Measurements from ENCODE around the gene ERCC8. TPM values are rescaled to one million over a fixed set of nuclear protein-coding genes. Genes with fewer than 3 reads are reported as not detected.
A peak's percentile ranks its signal among the peaks of the same experiment; 100 is the strongest.
"Not testable (repeated sequence)": the region's sequence is repeated elsewhere in the genome, so short reads cannot be mapped to it uniquely, and the experiment has no call there.

Gene ERCC8
- 9.2 and 12.0 TPM in 2 replicates for total RNA-seq (2014; rRNA removed; shearing (Covaris generic))
- polyA plus RNA-seq (2015; cell fraction: cytosol; rRNA removed) = 11.4 TPM in 2 replicates
- polyA plus RNA-seq (2015; cell fraction: nucleus; rRNA removed) = 7.2 and 10.0 TPM in 2 replicates

- DNase-seq (ENCODE audit: low read depth) = peak; percentile 90
Observed at GRCh38 chr5:60944904-60945812, at the start of gene ERCC8, which contains the start of gene NDUFAF2. Gene ERCC8, minus strand, starts transcription at chr5:60945070. Its CDS starts 62 bp downstream, at chr5:60945008. Gene NDUFAF2, plus strand, starts transcription at chr5:60945205. Its CDS starts 51 bp downstream, at chr5:60945256.

- no peak for DNase-seq (ENCODE audit: low read depth)
Observed at GRCh38 chr5:60993875-60994571, 49.2 kb upstream of the ERCC8 start.

DNA sequence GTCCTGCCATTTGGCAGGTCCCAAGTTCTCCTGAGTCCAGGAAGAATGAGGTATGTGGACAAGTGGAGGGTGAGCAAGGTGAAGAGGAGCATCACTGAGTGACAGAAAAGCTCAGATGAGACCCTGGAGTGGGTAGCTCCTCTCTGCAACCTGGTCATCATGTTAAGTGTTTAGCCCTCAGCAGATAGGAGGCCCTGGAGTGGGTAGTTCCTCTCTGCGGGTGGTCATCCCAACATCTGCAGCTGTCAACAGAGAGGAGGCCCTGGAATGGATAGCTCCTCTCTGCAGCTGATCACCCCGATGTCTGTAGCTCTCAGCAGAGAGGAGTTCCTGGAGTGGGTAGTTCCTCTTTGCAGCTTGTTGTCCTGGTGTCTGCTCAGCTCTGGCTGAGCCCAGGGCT is 48.6 kb upstream of the ERCC8 start:
- DNase-seq (ENCODE audit: low read depth) = no peak

DNA sequence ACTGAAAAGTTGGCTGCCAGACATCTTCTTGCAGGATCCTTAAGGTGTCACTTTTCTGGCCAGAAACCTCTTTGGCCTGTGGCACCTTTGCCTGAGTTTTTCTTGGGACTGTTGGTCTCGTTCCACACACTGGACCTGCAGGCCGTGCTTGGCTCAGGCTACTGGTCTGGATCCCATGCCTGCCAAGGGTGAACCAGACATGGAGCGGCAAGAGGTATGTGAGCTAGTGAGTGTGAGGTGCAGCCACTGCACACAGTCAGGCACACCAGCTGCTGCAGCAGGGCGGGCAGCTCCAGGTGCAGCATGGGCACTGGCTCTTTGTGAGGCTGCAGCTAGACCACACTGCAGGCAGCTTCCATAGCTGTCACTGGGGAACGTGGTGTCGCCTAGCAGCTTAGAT is 48.0 kb upstream of the ERCC8 start:
- DNase-seq (ENCODE audit: low read depth) = no peak

GRCh38 chr5:60989790-60990189 is 44.9 kb upstream of the ERCC8 start:
- no peak for DNase-seq (ENCODE audit: low read depth)

DNA sequence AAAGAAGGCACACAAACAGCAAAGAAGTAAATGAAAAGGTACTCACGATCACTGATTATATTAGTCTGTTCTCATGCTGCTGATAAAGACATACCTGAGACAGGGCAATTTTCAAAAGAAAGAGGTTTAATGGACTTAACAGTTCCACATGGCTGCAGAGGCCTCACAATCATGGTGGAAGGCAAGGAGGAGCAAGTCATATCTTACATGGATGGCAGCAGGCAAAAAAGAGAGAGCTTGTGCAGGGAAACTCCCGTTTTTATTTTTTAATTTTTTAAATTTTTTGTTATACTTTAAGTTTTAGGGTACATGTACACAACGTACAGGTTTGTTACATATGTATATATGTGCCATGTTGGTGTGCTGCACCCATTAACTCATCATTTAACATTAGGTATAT is 37.3 kb upstream of the ERCC8 start:
- not testable (repeated sequence) for DNase-seq (ENCODE audit: low read depth)

DNA sequence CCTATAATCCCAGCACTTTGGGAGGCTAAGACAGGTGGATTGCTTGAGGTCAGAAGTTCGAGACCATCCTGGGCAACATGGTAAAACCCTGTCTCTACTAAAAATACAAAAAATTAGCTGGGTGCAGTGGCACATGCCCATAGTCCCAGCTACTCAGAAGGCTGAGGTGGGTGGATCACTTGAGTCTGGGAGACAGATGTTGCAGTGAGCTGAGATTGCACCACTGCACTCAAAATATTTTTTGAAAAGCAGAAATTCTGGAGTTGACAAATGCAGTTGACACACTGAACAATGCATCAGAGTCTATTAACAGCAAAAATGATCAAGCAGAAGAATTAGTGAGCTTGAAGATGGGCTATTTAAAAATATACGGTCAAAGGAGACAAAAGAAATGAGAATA is 35.6 kb upstream of the ERCC8 start:
- no peak for DNase-seq (ENCODE audit: low read depth)

DNA sequence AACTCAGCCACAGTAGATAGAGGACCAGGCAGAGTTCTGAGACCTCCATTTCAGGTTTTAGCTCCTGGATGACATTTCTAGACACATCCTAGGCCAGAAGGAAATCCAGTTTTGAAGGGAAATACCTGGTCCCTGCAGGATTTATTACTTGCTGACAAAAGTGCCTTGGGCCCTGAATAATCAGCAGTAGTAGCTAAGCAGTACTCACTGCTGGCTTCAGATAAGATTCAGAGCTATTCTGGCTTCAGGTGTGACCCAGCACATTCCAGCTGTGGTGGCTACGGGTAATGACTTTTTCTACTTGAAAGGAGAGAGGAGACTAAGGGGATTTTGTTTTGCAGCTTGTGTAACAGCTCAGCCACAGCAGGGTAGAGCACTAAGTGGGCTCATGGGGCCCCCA is 34.1 kb upstream of the ERCC8 start:
- DNase-seq (ENCODE audit: low read depth) = no peak

- no peak for DNase-seq (ENCODE audit: low read depth)
Observed at GRCh38 chr5:60977956-60978737, 33.3 kb upstream of the ERCC8 start.

DNA sequence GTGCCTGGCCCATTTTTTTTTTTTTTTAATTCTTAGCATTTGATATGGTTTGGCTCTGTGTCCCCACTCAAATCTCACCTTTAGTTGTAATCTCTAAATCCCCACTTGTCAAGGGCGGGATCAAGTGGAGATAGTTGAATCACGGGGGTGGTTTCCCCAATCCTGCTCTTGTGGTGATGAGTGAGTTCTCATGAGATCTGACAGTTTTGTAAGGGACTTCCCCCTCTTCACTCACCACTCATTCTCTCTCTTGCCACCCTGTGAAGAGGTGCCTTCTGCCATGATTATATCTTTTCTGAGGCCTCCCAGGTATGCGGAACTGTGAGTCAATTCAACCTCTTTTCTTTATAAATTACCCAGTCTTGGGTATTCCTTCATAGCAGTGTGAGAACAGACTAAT is 27.4 kb upstream of the ERCC8 start:
- DNase-seq (ENCODE audit: low read depth) = no peak

GRCh38 chr5:60961685-60962084 is 16.8 kb upstream of the ERCC8 start:
- DNase-seq (ENCODE audit: low read depth) = no peak

DNA sequence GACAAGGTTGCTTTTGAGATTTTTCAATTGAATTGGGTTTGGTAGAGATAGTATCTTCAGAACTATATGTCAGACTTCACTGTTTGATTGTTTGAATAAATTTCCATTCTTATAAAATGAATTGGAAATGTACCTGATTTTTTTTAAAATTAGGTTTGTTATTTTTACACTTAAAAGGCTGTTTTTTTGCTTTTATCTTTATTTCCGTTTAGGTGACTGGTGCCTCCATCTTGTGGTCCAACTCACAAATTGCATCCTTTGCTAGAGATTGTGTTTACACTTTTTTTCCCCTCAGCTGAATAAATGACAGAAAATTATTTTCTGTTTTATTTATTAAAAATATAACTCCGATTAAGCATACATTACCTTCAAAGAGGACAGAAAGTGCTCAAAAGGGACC is 15.7 kb upstream of the ERCC8 start:
- no peak for DNase-seq (ENCODE audit: low read depth)

DNA sequence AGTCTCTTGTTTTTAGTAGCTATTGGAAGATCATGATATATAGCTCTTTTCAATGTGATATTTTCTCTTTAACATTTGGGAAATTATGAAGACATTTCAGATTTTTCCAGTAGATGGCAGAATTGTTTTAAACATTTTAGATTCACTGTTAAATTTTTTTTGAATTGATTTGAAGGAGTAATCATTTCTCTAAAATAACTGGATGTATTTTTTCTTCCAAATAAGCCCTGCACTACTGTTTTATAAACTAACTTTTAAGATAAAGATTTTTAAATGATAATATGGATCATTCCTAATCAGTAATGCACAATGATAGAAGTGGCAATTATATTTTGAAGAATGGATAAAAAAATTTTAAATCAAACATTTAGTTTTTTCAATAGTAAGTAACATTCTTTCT is 14.3 kb upstream of the ERCC8 start:
- DNase-seq (ENCODE audit: low read depth) = peak; percentile 25

GRCh38 chr5:60958712-60959111 is 13.8 kb upstream of the ERCC8 start:
- no peak for DNase-seq (ENCODE audit: low read depth)

GRCh38 chr5:60958088-60958487 is 13.2 kb upstream of the ERCC8 start:
- DNase-seq (ENCODE audit: low read depth) = no peak

DNA sequence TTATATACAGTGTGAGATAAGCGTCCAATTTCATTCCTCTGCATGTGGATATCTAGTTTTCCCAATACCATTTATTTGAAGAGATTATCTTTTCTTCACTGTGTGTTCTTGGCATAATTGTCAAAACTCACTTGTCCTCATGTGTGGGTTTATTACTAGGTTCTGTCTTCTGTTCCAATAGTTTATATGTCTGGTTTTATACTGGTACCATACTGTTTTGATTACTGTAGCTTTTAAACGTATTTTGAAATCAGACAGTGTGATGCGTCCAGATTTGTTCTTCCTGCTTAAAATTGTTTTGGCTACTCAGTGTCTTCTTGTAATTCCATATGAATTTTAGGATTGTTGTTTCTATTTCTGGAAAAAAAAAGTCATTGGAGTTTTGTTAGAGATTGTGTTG is 10.4 kb upstream of the ERCC8 start:
- no peak for DNase-seq (ENCODE audit: low read depth)

GRCh38 chr5:60948738-60949137 is 3.9 kb upstream of the ERCC8 start:
- DNase-seq (ENCODE audit: low read depth) = no peak

GRCh38 chr5:60945813-60946187 is 930 bp upstream of the ERCC8 start:
- peak; percentile 45 for DNase-seq (ENCODE audit: low read depth)

DNA sequence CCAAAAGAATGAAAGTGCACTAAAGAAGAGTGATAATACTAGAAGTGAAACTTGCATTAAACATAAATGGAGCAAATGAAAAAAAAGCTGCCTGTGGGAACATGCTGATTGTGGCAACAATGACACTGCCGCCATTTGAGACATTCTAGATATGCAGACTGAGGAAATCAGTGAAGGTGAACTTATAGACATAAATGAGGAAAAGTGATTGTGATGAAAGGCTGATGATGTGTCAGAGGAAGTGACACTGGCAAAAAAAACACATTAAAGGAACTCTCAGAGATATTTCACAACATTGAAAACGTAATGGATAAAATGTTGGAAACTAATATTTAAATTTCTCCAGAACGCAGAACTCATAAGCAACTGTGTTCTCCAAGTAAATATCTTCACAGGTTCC is 1.2 kb downstream of the ERCC8 start:
- DNase-seq (ENCODE audit: low read depth) = peak; percentile 25

- DNase-seq (ENCODE audit: low read depth) = peak; percentile 7
Observed at GRCh38 chr5:60929024-60929423, 15.8 kb downstream of the ERCC8 start.

DNA sequence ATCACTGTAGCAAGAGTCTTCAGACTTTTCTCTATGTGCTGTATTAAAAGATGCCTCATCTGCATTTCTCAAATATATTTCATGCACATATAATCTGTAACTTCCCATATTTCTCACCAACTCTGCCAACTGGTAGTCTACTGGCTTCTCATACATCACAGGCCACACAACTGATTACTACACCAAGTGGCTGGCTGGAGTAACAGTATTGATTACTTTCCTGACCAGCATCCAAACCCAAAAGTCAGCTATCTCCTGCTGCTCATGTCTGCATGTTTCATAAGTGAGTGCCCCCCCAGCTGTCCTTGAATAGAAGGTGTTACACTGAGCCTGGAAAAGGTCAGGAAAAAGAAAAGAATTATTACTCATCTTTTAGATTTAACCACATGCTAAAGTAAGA is 17.4 kb downstream of the ERCC8 start:
- no peak for DNase-seq (ENCODE audit: low read depth)

- no peak for DNase-seq (ENCODE audit: low read depth)
Observed at GRCh38 chr5:60918466-60918865, 26.4 kb downstream of the ERCC8 start.
